ENCODE data around the gene PLA2G1B. TPM values are rescaled to one million over a fixed set of nuclear protein-coding genes. Genes with fewer than 3 reads are reported as not detected.

Gene PLA2G1B
- total RNA-seq, 2 experiments from 2014 or later = not detected

DNA sequence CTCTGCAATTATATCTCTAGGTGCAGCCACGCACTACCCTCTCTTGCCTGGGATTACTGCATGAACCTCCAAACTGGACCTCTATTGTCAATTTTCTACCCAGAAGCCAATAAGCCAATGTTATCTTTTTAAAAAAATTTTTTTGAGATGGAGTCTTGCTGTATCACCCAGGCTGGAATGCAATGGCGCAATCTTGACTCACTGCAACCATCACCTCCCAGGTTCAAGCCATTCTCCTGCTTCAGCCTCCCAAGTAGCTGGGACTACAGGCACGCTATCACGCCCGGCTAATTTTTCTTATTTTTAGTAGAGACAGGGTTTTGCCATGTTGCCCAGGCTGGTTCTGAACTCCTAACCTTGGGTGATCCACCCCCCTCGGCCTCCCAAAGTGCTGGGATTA is 50.8 kb downstream of the PLA2G1B start:
- intact Hi-C loops (cut with micrococcal nuclease) = no loop called here
- CTCF ChIA-PET = interaction anchor here (0.6 to 3.9 kb wide), 3 partner anchors 11 to 48 kb away, joined by 3 to 14 read pairs (median 6); partner anchors contain the start of genes PXN and SIRT4
- no peak overlapping the region for H3K27ac Mint-ChIP-seq
- H3K9me3 Mint-ChIP-seq = no peaks in the 10 kb centered on the region
- H3K36me3 Mint-ChIP-seq (ENCODE audit: low read depth) = no peaks in the 10 kb centered on the region
- H3K4me1 Mint-ChIP-seq (ENCODE audit: low read depth) = no peaks in the 10 kb centered on the region
- H3K27me3 Mint-ChIP-seq (ENCODE audit: low read depth) = no peaks in the 10 kb centered on the region
- no peak overlapping the region for H3K4me3 Mint-ChIP-seq
- no peak for DNase-seq

Other genes with a start within 250 kb of the PLA2G1B start
- gene RAB35, start 211.0 kb downstream of the PLA2G1B start, total RNA-seq = 10 to 100 TPM; 41.3 to 45.7 TPM
- gene GCN1, start 133.1 kb downstream of the PLA2G1B start, total RNA-seq = 100 to 1,000 TPM; 122 to 128 TPM
- 1,000 to 10,000 TPM; 5,065 to 5,278 TPM for gene RPLP0, start 126.7 kb downstream of the PLA2G1B start, total RNA-seq
- 100 to 1,000 TPM; 109 to 112 TPM for gene PXN, start 62.0 kb downstream of the PLA2G1B start, total RNA-seq
- gene RNU4-2, start 35.9 kb downstream of the PLA2G1B start, total RNA-seq = 1,000 to 10,000 TPM; 1,318 to 2,532 TPM
- 1,000 to 10,000 TPM in 1 of 2 experiments, 100 to 1,000 TPM in 1; 685 to 1,294 TPM for gene RNU4-1, start 34.5 kb downstream of the PLA2G1B start, total RNA-seq
- gene SIRT4, start 25.5 kb downstream of the PLA2G1B start, total RNA-seq = 1 to 10 TPM; 2.0 to 3.7 TPM
- gene MSI1, start 41.4 kb upstream of the PLA2G1B start, total RNA-seq = under 1 TPM; 0.27 to 0.57 TPM
- gene COX6A1, start 110.3 kb upstream of the PLA2G1B start, total RNA-seq = 100 to 1,000 TPM; 536 to 540 TPM
- gene TRIAP1, start 118.6 kb upstream of the PLA2G1B start, total RNA-seq = 10 to 100 TPM; 56.8 to 59.2 TPM
- gene GATC, start 118.7 kb upstream of the PLA2G1B start, total RNA-seq = 10 to 100 TPM; 33.1 to 35.3 TPM
- gene SRSF9, start 142.0 kb upstream of the PLA2G1B start, total RNA-seq = 100 to 1,000 TPM; 164 to 171 TPM
- 10 to 100 TPM; 93.4 to 93.5 TPM for gene DYNLL1, start 168.3 kb upstream of the PLA2G1B start, total RNA-seq
- gene COQ5, start 201.4 kb upstream of the PLA2G1B start, total RNA-seq = 10 to 100 TPM; 29.5 TPM
- 100 to 1,000 TPM; 159 to 166 TPM for gene RNF10, start 206.6 kb upstream of the PLA2G1B start, total RNA-seq

Measured in activated naive CD4-positive, alpha-beta T cell treated with anti-CD3 and anti-CD28 coated beads for 36 hours (primary cell).